ENCODE results near the gene PKMYT1.

The PKMYT1 gene

GRCh38 chr16:2996298-2996697 lies 16.1 kb upstream of the PKMYT1 start:
- no peak for DNase-seq

- no peak for DNase-seq
Observed at GRCh38 chr16:2992383-2993081, 12.3 kb upstream of the PKMYT1 start.

- DNase-seq: no peak
Observed at GRCh38 chr16:2991566-2992261, 11.5 kb upstream of the PKMYT1 start.

- DNase-seq: no peak
Observed at GRCh38 chr16:2990891-2991290, 10.6 kb upstream of the PKMYT1 start.

GRCh38 chr16:2988590-2989099 lies 8.4 kb upstream of the PKMYT1 start:
- DNase-seq: no peak

GRCh38 chr16:2987833-2988232 lies 7.6 kb upstream of the PKMYT1 start:
- DNase-seq: no peak

GRCh38 chr16:2987286-2987685 lies 7.0 kb upstream of the PKMYT1 start:
- DNase-seq: no peak

- DNase-seq: no peak
Observed at GRCh38 chr16:2986623-2987188, 6.5 kb upstream of the PKMYT1 start.

- DNase-seq: no peak
Observed at GRCh38 chr16:2985893-2986355, 5.7 kb upstream of the PKMYT1 start.

GRCh38 chr16:2985462-2985861 lies 5.2 kb upstream of the PKMYT1 start:
- DNase-seq: no peak

GRCh38 chr16:2983706-2984136 lies 3.5 kb upstream of the PKMYT1 start:
- DNase-seq: peak; percentile 80 to 91 (median 88)

GRCh38 chr16:2982402-2982801 lies 2.2 kb upstream of the PKMYT1 start:
- no peak for DNase-seq

GRCh38 chr16:2981899-2982250 lies 1.6 kb upstream of the PKMYT1 start:
- DNase-seq: no peak

GRCh38 chr16:2981177-2981898 lies 1.1 kb upstream of the PKMYT1 start:
- no peak for DNase-seq

- peak; percentile 70 to 87 (median 78) for DNase-seq
Observed at GRCh38 chr16:2979669-2980226, 498 bp downstream of the PKMYT1 start.

GRCh38 chr16:2977440-2977839 lies 2.8 kb downstream of the PKMYT1 start:
- DNase-seq: no peak

GRCh38 chr16:2976673-2977072 lies 3.6 kb downstream of the PKMYT1 start:
- DNase-seq: no peak

- DNase-seq: no peak
Observed at GRCh38 chr16:2976201-2976600, 4.0 kb downstream of the PKMYT1 start.

- DNase-seq: no peak
Observed at GRCh38 chr16:2975161-2975795, 5.0 kb downstream of the PKMYT1 start.

GRCh38 chr16:2974319-2975056 lies 5.8 kb downstream of the PKMYT1 start:
- no peak for DNase-seq

GRCh38 chr16:2973605-2974318 lies 6.5 kb downstream of the PKMYT1 start:
- DNase-seq: no peak

All from suppressor macrophage (primary cell).